Thyroid gland (tissue), 4 donors: ENCODE measurements around the gene PLCL1.

Experiments
- CTCF ChIP-seq, 6 experiments: fragments of 200-600 bp in 3 of 6; fragments of 450-650 bp in 3 of 6; sonication (generic) in 3 of 6; IDR thresholded peaks; one replicate each; pipeline ENCODE4 v1.5.1; 2016 to 2019; ENCODE audit warnings: antibody characterized with exemption in 6 of 6, mild to moderate bottlenecking in 2 of 6, inconsistent platforms in 1 of 6, moderate library complexity in 1 of 6
- POLR2A ChIP-seq, 2 donors: fragments of 450-650 bp; IDR thresholded peaks; one replicate each; pipeline ENCODE4 v1.6.1; 2017; ENCODE audit warnings: antibody characterized with exemption in 2 of 2, mild to moderate bottlenecking in 2 of 2, moderate library complexity in 1 of 2

GRCh38 chr2:197809064-197809463 is 4.7 kb downstream of the PLCL1 start:
- TF ChIP-seq CTCF (IDR thresholded peaks at IDR 0.05): no peak
- TF ChIP-seq POLR2A (IDR thresholded peaks at IDR 0.05): no peak
